ENCODE results near the gene DENND1B. TPM values are rescaled to one million over a fixed set of nuclear protein-coding genes. Genes with fewer than 3 reads are reported as not detected.

Gene DENND1B
- total and polyA plus RNA-seq, 4 donors, result 7.9 to 44.6 (median 15.4) TPM

DNA sequence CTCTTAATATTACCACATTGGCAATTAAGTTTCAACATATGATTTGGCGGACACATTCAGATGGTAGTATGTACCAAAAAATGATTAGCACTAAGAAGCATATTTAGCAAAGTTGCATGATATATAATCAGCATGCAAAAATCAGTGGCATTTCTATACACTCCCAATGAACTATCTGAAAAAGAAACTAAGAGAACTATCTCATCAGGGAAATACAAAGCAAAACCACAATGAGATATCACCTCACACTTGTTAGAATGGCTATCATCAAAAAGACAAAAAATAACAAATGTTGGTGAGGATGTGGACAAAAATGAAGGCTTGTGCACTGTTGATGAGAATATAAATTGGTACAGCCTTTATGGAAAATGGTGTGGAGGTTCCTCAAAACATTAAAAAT lies 31.4 kb upstream of the DENND1B start:
- H3K4me1 ChIP-seq (ENCODE audit: control insufficient read depth, insufficient read depth, low read length), result no peaks in the 10 kb centered on the region
- no peaks in the 10 kb centered on the region for H3K36me3 ChIP-seq (ENCODE audit: control insufficient read depth, insufficient read depth, low read length)
- H3K4me3 ChIP-seq (ENCODE audit: low read depth, low read length), result no peak overlapping the region
- H3K9me3 ChIP-seq (ENCODE audit: control insufficient read depth, insufficient read depth, low read length), result peaks cover 1% of the 10 kb centered on the region
- DNase-seq (ENCODE audit: low read depth in 4 of 6, low spot score in 6 of 6), result no peak
- no peak overlapping the region for H3K27ac ChIP-seq (ENCODE audit: low read depth, low read length)
- WGBS (ENCODE audit: insufficient coverage), result no CpG with 5 or more reads among the region's 1 CpG
- H3K27me3 ChIP-seq (ENCODE audit: control insufficient read depth, insufficient read depth, low read length), result no peaks in the 10 kb centered on the region

DNA sequence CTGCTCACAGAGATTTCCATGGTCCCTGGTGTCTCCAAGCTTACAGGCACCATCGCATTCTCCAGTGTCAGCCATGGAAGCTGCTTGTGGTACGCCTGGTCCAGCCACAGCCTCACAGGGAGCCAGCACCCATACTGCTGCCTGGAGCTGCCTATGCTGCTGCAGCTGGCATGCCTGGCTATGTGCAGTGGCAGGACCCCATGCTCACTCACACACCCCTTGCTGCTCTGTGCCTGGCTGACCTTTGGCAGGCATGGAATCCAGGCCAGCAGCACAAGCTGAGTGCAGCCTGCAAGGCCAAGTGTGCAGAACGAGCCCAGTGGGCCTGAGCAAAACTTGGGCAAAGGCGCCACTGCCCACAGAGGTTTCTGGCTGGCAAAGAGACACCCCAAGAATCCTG lies 26.4 kb upstream of the DENND1B start:
- DNase-seq (ENCODE audit: low read depth in 4 of 6, low spot score in 6 of 6), result no peak
- H3K36me3 ChIP-seq (ENCODE audit: control insufficient read depth, insufficient read depth, low read length), result no peaks in the 10 kb centered on the region
- H3K4me3 ChIP-seq (ENCODE audit: low read depth, low read length), result no peak overlapping the region
- WGBS (ENCODE audit: insufficient coverage), result 84% methylated on average over 4 of the region's 4 CpGs
- no peaks in the 10 kb centered on the region for H3K27me3 ChIP-seq (ENCODE audit: control insufficient read depth, insufficient read depth, low read length)
- H3K27ac ChIP-seq (ENCODE audit: low read depth, low read length), result no peak overlapping the region
- H3K4me1 ChIP-seq (ENCODE audit: control insufficient read depth, insufficient read depth, low read length), result no peaks in the 10 kb centered on the region
- peaks cover 11% of the 10 kb centered on the region for H3K9me3 ChIP-seq (ENCODE audit: control insufficient read depth, insufficient read depth, low read length)

DNA sequence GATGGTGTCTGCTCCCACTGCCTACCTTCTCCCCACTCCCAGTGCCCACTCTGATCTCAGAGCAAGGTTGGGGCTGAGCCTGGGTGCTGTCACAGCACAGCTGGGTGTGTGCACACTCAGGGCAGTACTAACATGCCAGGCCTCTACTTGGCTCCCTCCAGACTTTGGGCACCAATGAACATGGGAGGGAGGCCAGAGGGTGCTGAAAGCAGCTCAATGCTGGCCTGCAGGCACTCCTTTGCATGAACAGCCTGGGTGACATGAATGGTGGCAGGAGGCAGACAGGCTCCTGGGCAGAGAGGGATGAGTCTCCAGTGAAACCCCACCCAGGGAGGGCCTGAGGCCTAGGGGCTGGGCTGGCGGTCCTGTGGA lies 25.8 kb upstream of the DENND1B start:
- Histone ChIP-seq H3K27ac (ENCODE audit: low read depth, low read length) (no peak overlapping the region), H3K4me3 (ENCODE audit: low read depth, low read length) (no peak overlapping the region), H3K4me1 (ENCODE audit: control insufficient read depth, insufficient read depth, low read length) (no peaks in the 10 kb centered on the region), H3K36me3 (ENCODE audit: control insufficient read depth, insufficient read depth, low read length) (no peaks in the 10 kb centered on the region), H3K9me3 (ENCODE audit: control insufficient read depth, insufficient read depth, low read length) (peaks cover 14% of the 10 kb centered on the region), H3K27me3 (ENCODE audit: control insufficient read depth, insufficient read depth, low read length) (no peaks in the 10 kb centered on the region)
- 63% methylated on average over 1 of the region's 1 CpG for WGBS (ENCODE audit: insufficient coverage)
- no peak for DNase-seq (ENCODE audit: low read depth in 4 of 6, low spot score in 6 of 6)

DNA sequence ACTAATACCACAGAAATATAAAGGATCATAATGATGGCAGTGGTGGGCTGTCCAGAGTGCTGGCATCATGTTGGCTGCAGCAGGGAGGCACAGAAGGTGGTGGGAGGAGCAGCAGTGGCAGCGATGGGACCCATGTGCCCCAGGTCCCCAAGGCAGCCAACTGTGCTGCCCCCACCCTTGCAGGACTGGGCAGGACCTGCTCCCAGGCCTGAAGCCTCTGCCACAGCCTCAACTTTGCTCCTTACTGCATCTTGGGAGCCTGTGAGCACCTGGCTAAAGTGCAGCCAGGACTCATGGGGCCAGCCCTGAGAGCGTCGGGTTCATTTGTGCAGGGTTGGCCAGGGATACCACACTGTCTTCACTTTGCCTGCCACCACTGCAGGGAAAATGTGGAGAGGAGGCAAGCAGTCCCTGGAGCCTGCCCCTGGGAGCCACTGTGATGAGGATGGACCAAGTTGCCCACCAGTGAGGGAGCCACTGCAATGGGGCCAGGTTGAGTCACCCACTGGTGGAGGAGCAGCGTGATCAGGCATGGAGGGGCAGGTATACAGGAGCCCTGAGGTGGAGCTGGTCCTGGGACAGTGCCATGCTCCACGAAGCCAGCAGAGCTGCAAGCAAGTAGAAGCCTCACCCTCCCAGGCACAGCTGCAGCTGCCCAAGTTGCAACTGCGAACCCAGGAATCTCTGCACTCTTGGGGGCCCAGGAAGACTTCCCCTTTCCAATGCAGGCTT lies 25.3 kb upstream of the DENND1B start:
- H3K27ac ChIP-seq (ENCODE audit: low read depth, low read length), result no peak overlapping the region
- H3K36me3 ChIP-seq (ENCODE audit: control insufficient read depth, insufficient read depth, low read length), result no peaks in the 10 kb centered on the region
- no peak overlapping the region for H3K4me3 ChIP-seq (ENCODE audit: low read depth, low read length)
- no peaks in the 10 kb centered on the region for H3K4me1 ChIP-seq (ENCODE audit: control insufficient read depth, insufficient read depth, low read length)
- H3K9me3 ChIP-seq (ENCODE audit: control insufficient read depth, insufficient read depth, low read length), result peaks cover 14% of the 10 kb centered on the region
- no peaks in the 10 kb centered on the region for H3K27me3 ChIP-seq (ENCODE audit: control insufficient read depth, insufficient read depth, low read length)
- 90% methylated on average over 6 of the region's 6 CpGs for WGBS (ENCODE audit: insufficient coverage)
- DNase-seq (ENCODE audit: low read depth in 4 of 6, low spot score in 6 of 6), result no peak

DNA sequence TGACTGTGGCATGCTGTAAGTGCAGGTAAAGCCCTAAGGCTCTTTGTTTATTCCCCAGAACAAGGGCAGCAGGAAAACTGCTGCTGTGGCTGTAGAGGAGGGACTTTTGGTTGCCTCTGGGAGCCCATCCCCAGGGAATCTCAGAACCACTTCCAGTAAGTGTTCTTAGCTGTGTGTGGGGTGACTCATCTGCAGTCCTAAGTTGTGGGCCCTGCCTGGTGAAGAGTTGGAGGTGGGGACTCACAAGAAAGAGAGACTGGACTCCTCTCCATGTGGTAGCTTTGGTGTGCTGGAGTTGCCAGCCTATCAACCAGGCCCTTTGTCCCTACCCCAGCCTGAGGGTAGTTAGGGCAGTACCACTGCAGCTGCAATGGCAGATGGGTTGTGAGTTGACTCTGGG lies 24.0 kb upstream of the DENND1B start:
- Histone ChIP-seq H3K9me3 (ENCODE audit: control insufficient read depth, insufficient read depth, low read length) (peaks cover 16% of the 10 kb centered on the region), H3K27me3 (ENCODE audit: control insufficient read depth, insufficient read depth, low read length) (no peaks in the 10 kb centered on the region), H3K27ac (ENCODE audit: low read depth, low read length) (no peak overlapping the region), H3K4me1 (ENCODE audit: control insufficient read depth, insufficient read depth, low read length) (no peaks in the 10 kb centered on the region), H3K36me3 (ENCODE audit: control insufficient read depth, insufficient read depth, low read length) (no peaks in the 10 kb centered on the region), H3K4me3 (ENCODE audit: low read depth, low read length) (no peak overlapping the region)
- no peak for DNase-seq (ENCODE audit: low read depth in 4 of 6, low spot score in 6 of 6)

DNA sequence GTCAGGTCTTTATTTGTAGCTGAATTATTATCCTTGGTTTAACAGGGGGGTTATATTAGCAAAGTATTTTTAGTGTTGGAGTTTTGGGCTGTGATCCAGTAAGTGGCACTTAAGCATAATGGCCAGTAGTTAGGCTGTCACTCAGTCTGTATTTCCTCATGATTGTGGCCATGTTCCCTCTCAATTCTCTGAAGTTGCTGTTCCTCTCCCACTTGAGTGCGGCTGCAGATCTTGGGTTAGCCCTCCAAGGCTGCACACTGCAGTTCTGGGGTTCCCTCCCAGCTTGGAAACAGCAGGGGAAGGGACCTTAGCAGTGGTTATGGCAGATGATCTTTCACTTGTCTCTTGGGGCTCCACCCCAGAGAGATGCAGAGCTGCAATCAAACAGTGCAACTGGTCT lies 23.2 kb upstream of the DENND1B start:
- WGBS (ENCODE audit: insufficient coverage), result 83% methylated on average over 1 of the region's 1 CpG
- H3K27ac ChIP-seq (ENCODE audit: low read depth, low read length), result no peak overlapping the region
- no peak overlapping the region for H3K4me3 ChIP-seq (ENCODE audit: low read depth, low read length)
- H3K27me3 ChIP-seq (ENCODE audit: control insufficient read depth, insufficient read depth, low read length), result no peaks in the 10 kb centered on the region
- H3K4me1 ChIP-seq (ENCODE audit: control insufficient read depth, insufficient read depth, low read length), result no peaks in the 10 kb centered on the region
- peaks cover 16% of the 10 kb centered on the region for H3K9me3 ChIP-seq (ENCODE audit: control insufficient read depth, insufficient read depth, low read length)
- no peaks in the 10 kb centered on the region for H3K36me3 ChIP-seq (ENCODE audit: control insufficient read depth, insufficient read depth, low read length)
- no peak for DNase-seq (ENCODE audit: low read depth in 4 of 6, low spot score in 6 of 6)

DNA sequence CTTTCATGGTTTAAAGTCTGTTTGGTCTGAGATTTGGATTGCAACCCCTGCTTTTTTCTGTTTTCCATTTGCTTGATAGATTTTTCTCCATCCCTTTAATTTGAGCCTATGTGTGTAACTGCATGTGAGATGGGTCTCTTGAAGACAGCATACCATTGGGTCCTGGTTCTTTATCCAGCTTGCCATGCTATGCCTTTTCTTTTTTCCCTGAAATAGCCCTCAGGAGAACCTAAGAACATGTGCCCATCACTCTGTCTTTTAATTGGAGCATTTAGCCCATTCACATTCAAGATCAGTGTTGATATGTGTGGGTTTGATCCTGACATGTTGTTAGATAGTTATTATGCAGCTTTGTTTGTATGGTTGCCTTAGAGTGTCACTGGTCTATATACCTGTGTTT lies 21.7 kb upstream of the DENND1B start:
- Histone ChIP-seq H3K27me3 (ENCODE audit: control insufficient read depth, insufficient read depth, low read length) (no peaks in the 10 kb centered on the region), H3K27ac (ENCODE audit: low read depth, low read length) (no peak overlapping the region), H3K9me3 (ENCODE audit: control insufficient read depth, insufficient read depth, low read length) (peaks cover 16% of the 10 kb centered on the region), H3K4me3 (ENCODE audit: low read depth, low read length) (no peak overlapping the region), H3K4me1 (ENCODE audit: control insufficient read depth, insufficient read depth, low read length) (no peaks in the 10 kb centered on the region), H3K36me3 (ENCODE audit: control insufficient read depth, insufficient read depth, low read length) (no peaks in the 10 kb centered on the region)
- no peak for DNase-seq (ENCODE audit: low read depth in 4 of 6, low spot score in 6 of 6)

DNA sequence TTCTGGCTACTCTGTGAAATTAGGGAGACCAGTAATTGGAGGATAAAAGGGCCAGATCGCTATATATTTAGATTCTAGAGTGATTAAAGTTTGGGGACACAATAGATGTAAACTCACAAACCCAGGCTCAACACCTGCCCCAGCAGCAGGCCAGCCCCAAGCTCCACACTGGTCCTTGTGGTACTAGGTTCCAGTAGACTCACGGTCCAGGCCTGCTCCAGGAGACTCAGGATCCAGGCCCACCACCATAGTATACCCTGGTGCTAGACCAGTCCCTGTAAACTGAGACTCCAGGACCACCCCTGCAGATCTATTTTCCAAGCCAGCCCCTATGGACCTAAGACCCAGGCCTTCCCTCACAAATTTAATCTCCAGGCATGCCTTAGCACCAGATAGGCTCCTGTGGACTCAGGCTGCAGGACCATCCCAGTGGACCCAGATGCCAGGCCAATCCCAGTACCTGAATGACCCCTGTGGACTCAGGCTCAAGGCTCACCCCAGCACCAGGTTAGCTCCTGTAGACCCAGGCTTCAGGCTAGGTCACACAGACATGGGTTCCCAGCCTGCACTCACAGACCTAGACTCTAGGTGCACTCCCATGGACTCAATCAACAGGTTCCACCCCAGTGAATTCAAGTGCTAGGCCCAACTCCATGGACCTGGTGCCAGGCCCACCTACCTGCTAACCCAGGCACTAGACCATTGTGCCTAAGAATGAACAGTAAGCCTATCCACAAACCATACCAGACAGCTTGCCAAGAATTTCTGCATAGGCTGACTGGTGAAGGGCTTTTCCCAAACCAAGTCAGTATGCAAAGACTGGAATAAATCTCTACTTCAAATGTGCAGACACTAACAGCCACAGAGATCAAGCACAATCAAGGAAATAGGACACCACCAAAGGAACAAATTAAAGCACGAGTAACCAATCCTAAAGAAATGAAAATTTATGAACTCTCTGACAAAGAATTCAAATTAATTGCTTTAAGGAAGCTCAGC lies 13.8 kb upstream of the DENND1B start:
- Histone ChIP-seq H3K4me3 (ENCODE audit: low read depth, low read length) (no peak overlapping the region), H3K27me3 (ENCODE audit: control insufficient read depth, insufficient read depth, low read length) (no peaks in the 10 kb centered on the region), H3K9me3 (ENCODE audit: control insufficient read depth, insufficient read depth, low read length) (peaks cover 2% of the 10 kb centered on the region), H3K4me1 (ENCODE audit: control insufficient read depth, insufficient read depth, low read length) (no peaks in the 10 kb centered on the region), H3K36me3 (ENCODE audit: control insufficient read depth, insufficient read depth, low read length) (no peaks in the 10 kb centered on the region), H3K27ac (ENCODE audit: low read depth, low read length) (no peak overlapping the region)
- WGBS (ENCODE audit: insufficient coverage), result 94% methylated on average over 1 of the region's 3 CpGs
- no peak for DNase-seq (ENCODE audit: low read depth in 4 of 6, low spot score in 6 of 6)

DNA sequence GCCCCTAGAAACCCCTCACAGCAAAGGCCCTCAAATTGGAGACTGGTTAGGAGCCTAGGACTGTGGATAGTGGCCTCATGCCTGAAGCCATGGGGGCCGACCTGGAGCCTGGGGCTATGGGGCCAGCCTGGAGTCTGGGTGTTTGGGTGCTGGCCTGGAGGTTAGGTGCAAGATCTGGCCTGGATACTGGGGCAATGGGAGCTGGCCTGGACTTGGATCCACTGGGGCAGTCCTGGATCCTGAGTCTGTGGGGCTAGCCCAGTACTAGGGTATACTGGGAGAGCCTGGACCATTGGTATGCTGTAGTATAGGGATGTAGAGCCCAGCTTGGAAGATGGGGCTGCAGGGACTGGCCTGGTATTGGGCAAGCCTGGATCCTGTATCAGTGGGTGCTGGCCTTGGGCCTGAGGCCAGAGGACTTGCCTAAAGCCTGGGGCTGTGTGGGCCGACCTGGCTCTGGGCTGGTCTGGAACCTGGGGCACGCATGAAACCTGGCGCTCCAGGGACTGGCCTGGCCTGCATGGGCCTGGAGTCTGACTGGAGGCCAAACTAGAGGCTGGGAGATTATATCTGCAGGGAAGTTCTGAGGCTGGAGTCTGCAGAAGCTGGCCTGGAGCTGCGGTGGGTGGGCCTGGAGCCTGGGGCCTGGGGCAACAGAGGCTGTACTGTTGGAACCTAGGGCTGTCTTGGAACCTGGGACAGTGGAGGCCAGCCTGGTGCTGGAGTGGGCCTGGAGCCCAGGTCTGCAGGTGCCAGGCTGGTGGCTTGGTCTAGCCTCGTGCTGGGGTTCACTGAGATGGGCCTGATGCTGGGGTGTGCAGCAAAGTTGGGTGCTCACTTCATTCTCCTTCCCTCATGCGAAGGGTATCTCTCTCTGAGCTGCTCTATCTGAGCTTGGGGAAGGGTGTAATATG lies 12.6 kb upstream of the DENND1B start:
- H3K27me3 ChIP-seq (ENCODE audit: control insufficient read depth, insufficient read depth, low read length), result no peaks in the 10 kb centered on the region
- peaks cover 2% of the 10 kb centered on the region for H3K9me3 ChIP-seq (ENCODE audit: control insufficient read depth, insufficient read depth, low read length)
- 88% methylated on average over 5 of the region's 7 CpGs for WGBS (ENCODE audit: insufficient coverage)
- no peaks in the 10 kb centered on the region for H3K4me1 ChIP-seq (ENCODE audit: control insufficient read depth, insufficient read depth, low read length)
- no peak overlapping the region for H3K4me3 ChIP-seq (ENCODE audit: low read depth, low read length)
- no peak for DNase-seq (ENCODE audit: low read depth in 4 of 6, low spot score in 6 of 6)
- no peaks in the 10 kb centered on the region for H3K36me3 ChIP-seq (ENCODE audit: control insufficient read depth, insufficient read depth, low read length)
- H3K27ac ChIP-seq (ENCODE audit: low read depth, low read length), result no peak overlapping the region
